Measurements from ENCODE around the gene GUK1. TPM values are rescaled to one million over a fixed set of nuclear protein-coding genes. Genes with fewer than 3 reads are reported as not detected.
A peak's percentile ranks its signal among the peaks of the same experiment; 100 is the strongest.
"Not testable (repeated sequence)": the region's sequence is repeated elsewhere in the genome, so short reads cannot be mapped to it uniquely, and the experiment has no call there.

The GUK1 gene
- total RNA-seq, 3 donors from 2014 or later, result 219 to 248 (median 242) TPM

DNA sequence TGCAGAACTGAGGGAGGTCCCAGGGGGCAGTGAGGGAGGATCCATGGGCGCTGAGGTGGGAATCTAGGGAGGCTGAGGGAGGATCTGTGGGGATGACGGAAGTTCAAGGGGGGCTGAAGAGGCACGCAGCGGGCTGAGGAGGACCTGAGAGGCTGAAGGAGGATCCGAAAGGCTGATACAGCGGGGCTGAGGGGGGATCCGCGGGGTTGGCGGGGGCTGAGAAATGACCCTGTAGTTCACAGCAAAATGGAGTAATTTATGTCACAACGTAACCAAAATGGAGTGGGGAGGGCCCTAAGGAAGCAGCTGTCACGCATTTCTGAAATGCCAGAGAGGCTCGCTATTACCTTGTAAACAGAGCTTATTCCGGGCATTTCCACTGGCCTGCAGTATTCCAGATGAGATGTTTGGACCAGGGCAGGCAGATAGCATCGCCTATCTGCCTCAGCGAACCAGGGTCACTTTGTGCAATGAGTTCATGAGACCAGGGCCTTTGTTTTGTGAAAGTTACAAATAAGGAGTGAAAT is 30.1 kb upstream of the GUK1 start:
- H3K4me1 Mint-ChIP-seq (ENCODE audit: low read depth), result peaks cover 19% of the 10 kb centered on the region
- H3K4me3 Mint-ChIP-seq, result peak overlapping the region; percentile 92
- no peaks in the 10 kb centered on the region for H3K9me3 Mint-ChIP-seq
- DNase-seq (no peak), ATAC-seq (no peak)
- H3K36me3 Mint-ChIP-seq (ENCODE audit: insufficient read depth), result peaks cover 6% of the 10 kb centered on the region
- no peaks in the 10 kb centered on the region for H3K27me3 Mint-ChIP-seq (ENCODE audit: low read depth)

GRCh38 chr1:228110556-228110955 is 29.5 kb upstream of the GUK1 start:
- no peaks in the 10 kb centered on the region for H3K9me3 Mint-ChIP-seq
- H3K27me3 Mint-ChIP-seq (ENCODE audit: low read depth), result no peaks in the 10 kb centered on the region
- peak overlapping the region; percentile 92 for H3K4me3 Mint-ChIP-seq

GRCh38 chr1:228111315-228111714 is 28.8 kb upstream of the GUK1 start:
- not testable (repeated sequence) for DNase-seq; H3K4me3 Mint-ChIP-seq; H3K9me3 Mint-ChIP-seq; H3K27me3 Mint-ChIP-seq (ENCODE audit: low read depth); H3K36me3 Mint-ChIP-seq (ENCODE audit: insufficient read depth); ATAC-seq
- peaks cover 19% of the 10 kb centered on the region for H3K4me1 Mint-ChIP-seq (ENCODE audit: low read depth)

More at GRCh38 chr1:228110556-228110955, 29.5 kb upstream of the GUK1 start:
- H3K4me1 Mint-ChIP-seq (ENCODE audit: low read depth), result peaks cover 19% of the 10 kb centered on the region
- DNase-seq (no peak), ATAC-seq (no peak)
- H3K36me3 Mint-ChIP-seq (ENCODE audit: insufficient read depth), result peaks cover 6% of the 10 kb centered on the region

GRCh38 chr1:228112167-228112566 is 27.9 kb upstream of the GUK1 start:
- H3K36me3 Mint-ChIP-seq (ENCODE audit: insufficient read depth), result no peaks in the 10 kb centered on the region
- H3K4me1 Mint-ChIP-seq (ENCODE audit: low read depth), result peaks cover 19% of the 10 kb centered on the region
- no peaks in the 10 kb centered on the region for H3K9me3 Mint-ChIP-seq
- no peak overlapping the region for H3K4me3 Mint-ChIP-seq
- no peaks in the 10 kb centered on the region for H3K27me3 Mint-ChIP-seq (ENCODE audit: low read depth)
- DNase-seq (no peak), ATAC-seq (no peak)

GRCh38 chr1:228112617-228113016 is 27.5 kb upstream of the GUK1 start:
- no peak overlapping the region for H3K4me3 Mint-ChIP-seq
- ATAC-seq, result no peak
- H3K9me3 Mint-ChIP-seq, result no peaks in the 10 kb centered on the region
- peaks cover 19% of the 10 kb centered on the region for H3K4me1 Mint-ChIP-seq (ENCODE audit: low read depth)
- H3K36me3 Mint-ChIP-seq (ENCODE audit: insufficient read depth), result no peaks in the 10 kb centered on the region
- no peak for DNase-seq
- H3K27me3 Mint-ChIP-seq (ENCODE audit: low read depth), result no peaks in the 10 kb centered on the region

DNA sequence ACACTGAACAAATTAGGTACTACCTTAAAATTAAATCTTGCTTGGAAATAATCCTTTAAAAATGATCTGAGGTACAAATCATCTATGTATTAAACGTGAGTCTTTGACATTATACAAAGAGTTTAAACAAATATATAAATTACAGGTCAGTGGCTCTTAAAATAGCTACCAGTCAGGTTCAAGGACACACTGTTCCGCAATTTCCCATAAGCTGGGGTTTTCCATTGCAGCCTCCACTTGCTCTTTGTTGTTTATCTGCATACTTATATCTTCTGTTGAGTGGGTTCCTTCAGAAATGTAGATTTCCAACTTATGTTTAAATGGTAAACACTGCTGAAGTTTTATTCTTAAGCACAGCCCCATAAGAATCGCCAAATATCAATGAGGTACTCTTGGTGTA is 25.3 kb upstream of the GUK1 start:
- ATAC-seq (no peak), DNase-seq (no peak)
- Mint-ChIP-seq H3K36me3 (ENCODE audit: insufficient read depth) (no peaks in the 10 kb centered on the region), H3K9me3 (peaks cover 3% of the 10 kb centered on the region), H3K4me1 (ENCODE audit: low read depth) (peaks cover 4% of the 10 kb centered on the region), H3K4me3 (no peak overlapping the region), H3K27me3 (ENCODE audit: low read depth) (no peaks in the 10 kb centered on the region)

DNA sequence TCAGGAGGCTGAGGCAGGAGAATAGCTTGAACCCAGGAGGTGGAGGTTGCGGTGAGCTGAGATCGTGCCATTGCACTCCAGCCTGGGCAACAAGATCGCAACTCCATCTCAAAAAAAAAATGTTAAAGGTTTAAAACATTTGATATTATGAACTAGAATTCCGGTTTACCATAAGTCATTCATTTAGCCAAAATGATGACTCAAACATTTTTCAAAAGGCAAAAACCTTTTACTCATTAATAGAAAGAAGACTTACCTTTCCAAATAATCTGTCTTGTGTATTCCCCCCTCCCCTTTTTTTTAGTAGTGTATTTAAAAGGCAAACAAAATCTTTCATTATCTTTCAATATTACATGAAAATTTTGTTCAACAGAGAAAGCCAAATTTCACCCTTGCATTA is 22.7 kb upstream of the GUK1 start:
- no peak overlapping the region for H3K4me3 Mint-ChIP-seq
- no peaks in the 10 kb centered on the region for H3K36me3 Mint-ChIP-seq (ENCODE audit: insufficient read depth)
- no peaks in the 10 kb centered on the region for H3K4me1 Mint-ChIP-seq (ENCODE audit: low read depth)
- DNase-seq (no peak), ATAC-seq (no peak)
- no peaks in the 10 kb centered on the region for H3K27me3 Mint-ChIP-seq (ENCODE audit: low read depth)
- H3K9me3 Mint-ChIP-seq, result peaks cover 3% of the 10 kb centered on the region

DNA sequence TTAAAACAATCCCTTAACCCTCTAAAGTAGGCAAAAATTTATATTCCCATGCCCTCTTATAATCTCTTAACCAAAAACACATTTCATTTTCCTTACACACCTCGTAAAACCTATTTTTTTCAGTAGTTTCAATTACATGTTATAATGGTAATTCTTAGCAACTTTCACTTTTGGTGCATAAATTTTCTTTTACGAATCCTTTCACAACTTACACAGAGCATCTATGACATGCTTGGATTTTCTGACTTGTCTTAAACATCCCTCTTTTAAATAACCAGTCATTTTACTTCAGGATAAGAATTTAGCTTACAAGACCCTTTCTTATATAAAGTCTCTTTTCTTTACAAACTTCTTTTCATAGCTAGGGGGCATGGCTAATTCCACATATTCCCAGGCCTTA is 22.0 kb upstream of the GUK1 start:
- ATAC-seq, result no peak
- Mint-ChIP-seq H3K36me3 (ENCODE audit: insufficient read depth) (no peaks in the 10 kb centered on the region), H3K27me3 (ENCODE audit: low read depth) (peaks cover 2% of the 10 kb centered on the region), H3K4me3 (no peak overlapping the region), H3K4me1 (ENCODE audit: low read depth) (no peaks in the 10 kb centered on the region), H3K9me3 (peaks cover 3% of the 10 kb centered on the region)
- no peak for DNase-seq

- Mint-ChIP-seq H3K27me3 (ENCODE audit: low read depth) (peaks cover 3% of the 10 kb centered on the region), H3K4me1 (ENCODE audit: low read depth) (no peaks in the 10 kb centered on the region), H3K4me3 (no peak overlapping the region), H3K36me3 (ENCODE audit: insufficient read depth) (no peaks in the 10 kb centered on the region), H3K9me3 (peaks cover 3% of the 10 kb centered on the region)
- ATAC-seq, result no peak
- DNase-seq, result no peak
Observed at GRCh38 chr1:228120351-228120750, 19.7 kb upstream of the GUK1 start.

DNA sequence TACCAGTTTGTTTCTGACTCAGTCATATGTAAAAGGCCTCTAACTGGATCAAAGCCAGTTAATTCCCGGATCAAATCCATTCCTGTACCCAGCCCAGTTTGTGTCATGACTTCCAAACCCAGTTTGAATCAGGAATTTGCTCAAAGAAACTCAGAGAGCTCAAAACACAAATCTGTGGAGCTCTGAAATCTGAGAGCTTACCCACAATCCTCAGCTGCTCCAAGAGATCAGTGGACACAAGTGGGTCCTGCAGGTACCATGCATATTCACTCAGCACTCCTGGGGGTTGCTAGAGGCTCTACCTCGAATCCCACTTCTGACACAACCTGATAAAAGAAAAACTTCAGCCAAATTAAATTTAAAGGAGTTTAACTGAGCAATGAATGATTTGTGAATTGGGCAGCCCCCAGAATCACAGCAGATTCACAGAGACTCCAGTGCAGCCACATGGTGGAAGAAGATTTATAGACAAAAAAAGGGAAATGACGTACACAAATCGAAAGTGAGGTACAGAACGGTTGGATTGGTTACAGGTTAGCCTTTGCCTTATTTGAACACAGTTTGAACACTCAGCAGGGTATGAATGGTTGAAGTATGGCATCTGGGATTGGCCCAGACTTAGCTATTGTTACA is 19.1 kb upstream of the GUK1 start:
- H3K9me3 Mint-ChIP-seq, result peaks cover 3% of the 10 kb centered on the region
- H3K36me3 Mint-ChIP-seq (ENCODE audit: insufficient read depth), result no peaks in the 10 kb centered on the region
- ATAC-seq (peak in 1 of 2 donors; percentile 25), DNase-seq (no peak)
- H3K4me1 Mint-ChIP-seq (ENCODE audit: low read depth), result no peaks in the 10 kb centered on the region
- peaks cover 4% of the 10 kb centered on the region for H3K27me3 Mint-ChIP-seq (ENCODE audit: low read depth)
- no peak overlapping the region for H3K4me3 Mint-ChIP-seq

DNA sequence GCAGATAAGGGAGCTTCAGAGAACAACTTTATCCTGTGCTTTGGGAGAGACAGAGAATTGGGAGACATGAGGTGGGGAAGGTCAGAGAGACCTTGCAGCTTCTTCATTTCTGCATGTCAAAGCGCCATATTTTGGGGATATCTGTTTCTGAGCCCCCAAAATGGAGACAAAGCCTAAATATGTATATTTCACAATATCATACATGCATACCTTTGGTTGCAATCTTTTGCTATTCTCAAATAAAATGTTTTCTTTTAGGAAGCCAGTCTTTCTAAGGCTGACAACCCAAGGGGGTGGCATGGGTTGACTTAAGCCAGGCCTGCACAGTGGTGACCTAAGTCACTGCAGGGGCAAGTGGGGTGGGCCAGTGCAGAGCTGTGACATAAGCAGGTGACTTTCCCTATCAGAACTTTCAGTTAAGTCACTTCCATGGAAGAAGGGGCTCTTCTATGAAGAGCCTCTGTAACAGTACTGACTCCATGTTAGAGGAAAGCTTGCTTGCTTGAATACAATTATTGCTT is 17.1 kb upstream of the GUK1 start:
- no peaks in the 10 kb centered on the region for H3K36me3 Mint-ChIP-seq (ENCODE audit: insufficient read depth)
- no peak for ATAC-seq
- H3K27me3 Mint-ChIP-seq (ENCODE audit: low read depth), result peaks cover 9% of the 10 kb centered on the region
- H3K9me3 Mint-ChIP-seq, result peaks cover 2% of the 10 kb centered on the region
- H3K4me1 Mint-ChIP-seq (ENCODE audit: low read depth), result no peaks in the 10 kb centered on the region
- DNase-seq, result no peak
- no peak overlapping the region for H3K4me3 Mint-ChIP-seq

GRCh38 chr1:228123505-228123904 is 16.6 kb upstream of the GUK1 start:
- Mint-ChIP-seq H3K9me3 (no peaks in the 10 kb centered on the region), H3K4me1 (ENCODE audit: low read depth) (no peaks in the 10 kb centered on the region), H3K27me3 (ENCODE audit: low read depth) (peaks cover 9% of the 10 kb centered on the region), H3K36me3 (ENCODE audit: insufficient read depth) (no peaks in the 10 kb centered on the region), H3K4me3 (no peak overlapping the region)
- no peak for DNase-seq
- no peak for ATAC-seq

- Mint-ChIP-seq H3K4me1 (ENCODE audit: low read depth) (no peaks in the 10 kb centered on the region), H3K36me3 (ENCODE audit: insufficient read depth) (no peaks in the 10 kb centered on the region), H3K27me3 (ENCODE audit: low read depth) (peaks cover 9% of the 10 kb centered on the region), H3K9me3 (no peaks in the 10 kb centered on the region), H3K4me3 (no peak overlapping the region)
- DNase-seq, result no peak
- ATAC-seq, result no peak
Observed at GRCh38 chr1:228125185-228125584, 14.9 kb upstream of the GUK1 start.

- Mint-ChIP-seq H3K27me3 (ENCODE audit: low read depth) (peaks cover 14% of the 10 kb centered on the region), H3K4me3 (no peak overlapping the region), H3K4me1 (ENCODE audit: low read depth) (peaks cover 3% of the 10 kb centered on the region), H3K36me3 (ENCODE audit: insufficient read depth) (no peaks in the 10 kb centered on the region), H3K9me3 (no peaks in the 10 kb centered on the region)
- no peak for ATAC-seq
- DNase-seq, result no peak
Observed at GRCh38 chr1:228131766-228132165, 8.3 kb upstream of the GUK1 start.

DNA sequence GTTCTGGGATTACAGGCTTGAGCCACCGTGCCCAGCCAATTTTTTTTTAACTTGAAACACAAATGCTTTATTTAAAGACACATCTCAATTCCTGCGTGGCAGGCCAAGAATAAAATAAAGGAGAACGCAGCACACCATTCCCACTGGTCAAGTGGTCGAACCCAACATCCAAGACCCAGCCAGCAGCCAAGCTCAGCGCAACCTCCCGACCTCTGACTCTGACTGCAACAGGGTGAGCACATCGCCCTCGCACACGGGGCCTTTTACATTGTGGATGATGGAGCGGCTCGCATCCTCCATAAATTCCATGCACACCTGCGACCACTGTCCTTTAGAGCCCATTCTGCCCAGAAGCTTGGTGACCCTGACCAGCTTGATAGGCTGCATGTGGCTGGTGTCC is 5.5 kb upstream of the GUK1 start:
- Mint-ChIP-seq H3K27me3 (ENCODE audit: low read depth) (peaks cover 9% of the 10 kb centered on the region), H3K9me3 (no peaks in the 10 kb centered on the region), H3K4me3 (no peak overlapping the region), H3K36me3 (ENCODE audit: insufficient read depth) (no peaks in the 10 kb centered on the region), H3K4me1 (ENCODE audit: low read depth) (peaks cover 6% of the 10 kb centered on the region)
- ATAC-seq, result no peak
- DNase-seq, result no peak
